GM12874 (cell line): ENCODE measurements around the gene PADI3.

Experiments
- CTCF ChIP-seq: IDR thresholded peaks from 2 replicates; pipeline ENCODE4 v1.5.1; 2011; ENCODE audit warnings: low read depth, mild to moderate bottlenecking, control low read depth, low read length, moderate library complexity; ENCODE audit not compliant: insufficient read depth

Gene PADI3

GRCh38 chr1:17248781-17249180 lies at the start of gene PADI3:
TSS of gene PADI3 (plus strand) at chr1:17249098. CDS start at chr1:17249138, 40 bp downstream.
- no peak for TF ChIP-seq CTCF

- TF ChIP-seq CTCF, result no peak
Observed at GRCh38 chr1:17199267-17200044, 49.4 kb upstream of the PADI3 start.

GRCh38 chr1:17200246-17200645 lies 48.7 kb upstream of the PADI3 start:
- no peak for TF ChIP-seq CTCF

- no peak for TF ChIP-seq CTCF
Observed at GRCh38 chr1:17200756-17201155, 48.1 kb upstream of the PADI3 start.

GRCh38 chr1:17201201-17202021 lies 47.5 kb upstream of the PADI3 start:
- no peak for TF ChIP-seq CTCF

GRCh38 chr1:17204546-17205440 lies 44.1 kb upstream of the PADI3 start, which contains the start of gene PADI1:
TSS of gene PADI1 (plus strand) at chr1:17205128. CDS start at chr1:17205218, 90 bp downstream.
- no peak for TF ChIP-seq CTCF

GRCh38 chr1:17205652-17206051 lies 43.2 kb upstream of the PADI3 start:
- no peak for TF ChIP-seq CTCF
